ENCODE data around the gene ACOT12.
"Not testable (repeated sequence)": the region's sequence is repeated elsewhere in the genome, so short reads cannot be mapped to it uniquely, and the experiment has no call there.

Gene ACOT12

DNA sequence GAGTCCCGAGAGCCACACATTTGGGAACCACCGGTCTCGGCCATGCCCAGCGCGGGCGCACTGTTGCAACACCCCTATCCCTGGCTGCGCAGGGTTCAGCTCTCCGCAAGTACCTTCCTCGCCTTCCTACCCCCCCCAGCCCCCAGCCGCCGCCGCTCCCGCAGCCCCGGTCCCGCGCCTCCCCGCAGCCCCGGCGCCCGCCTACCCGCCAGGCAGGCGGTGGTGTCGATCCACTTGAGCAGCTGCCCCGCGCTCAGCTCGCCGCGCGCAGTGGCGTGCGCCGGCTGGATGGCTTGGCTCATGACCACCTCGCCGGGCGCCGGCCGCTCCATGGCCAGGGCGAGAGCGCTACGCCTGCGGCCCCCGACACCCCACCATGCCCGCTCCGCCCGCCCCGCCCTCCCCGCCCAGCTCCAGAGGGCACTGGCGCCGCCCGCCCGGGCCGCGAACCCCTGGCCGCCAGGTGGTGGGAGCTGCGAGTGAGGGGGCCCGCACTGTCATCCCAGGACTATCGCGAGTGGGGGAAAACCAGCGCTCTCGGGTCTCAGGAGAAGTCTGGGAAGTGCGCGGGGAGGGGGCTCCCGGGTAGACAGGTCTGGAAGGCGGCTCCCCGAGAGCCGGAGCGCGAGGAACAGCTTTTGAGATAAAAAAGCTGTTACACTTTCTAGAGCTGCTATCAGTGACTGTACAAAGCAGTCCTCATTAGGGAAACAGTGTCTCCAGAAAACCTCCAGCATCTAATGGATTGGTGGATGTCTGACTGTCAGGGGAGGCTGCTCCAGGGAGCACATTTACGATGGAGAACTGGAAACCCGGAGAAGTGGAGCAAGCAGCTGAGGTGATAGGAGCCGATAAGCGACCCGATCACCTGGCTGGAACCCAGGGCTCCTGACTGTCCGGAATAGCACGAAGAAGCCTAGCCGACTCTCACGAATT, at the start of gene ACOT12:
TSS of gene ACOT12 (minus strand) at position 352 of the 936 bp plus-strand sequence. CDS start at position 332, 20 bp downstream.
- DNase-seq (ENCODE audit: low read depth), result no peak

DNA sequence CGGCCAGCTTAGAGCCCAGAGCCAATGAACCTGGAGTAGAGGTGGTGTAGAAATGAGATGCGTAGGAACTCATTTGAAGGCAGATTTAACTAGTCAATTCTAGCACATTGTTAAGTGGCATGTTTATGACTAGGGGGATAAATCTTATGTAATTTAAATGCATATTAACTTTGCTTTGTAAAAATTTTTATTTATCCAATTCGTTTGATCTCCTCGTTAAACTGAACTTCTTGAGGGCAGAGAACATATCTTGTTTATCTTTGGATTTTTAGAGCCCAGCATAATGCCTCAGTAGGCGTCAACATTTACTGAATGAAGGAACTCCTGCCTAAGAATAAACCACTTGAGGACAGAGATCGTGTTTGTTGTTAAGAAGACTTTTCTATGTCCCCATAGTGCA, 41.1 kb upstream of the ACOT12 start:
- DNase-seq (ENCODE audit: low read depth), result no peak

DNA sequence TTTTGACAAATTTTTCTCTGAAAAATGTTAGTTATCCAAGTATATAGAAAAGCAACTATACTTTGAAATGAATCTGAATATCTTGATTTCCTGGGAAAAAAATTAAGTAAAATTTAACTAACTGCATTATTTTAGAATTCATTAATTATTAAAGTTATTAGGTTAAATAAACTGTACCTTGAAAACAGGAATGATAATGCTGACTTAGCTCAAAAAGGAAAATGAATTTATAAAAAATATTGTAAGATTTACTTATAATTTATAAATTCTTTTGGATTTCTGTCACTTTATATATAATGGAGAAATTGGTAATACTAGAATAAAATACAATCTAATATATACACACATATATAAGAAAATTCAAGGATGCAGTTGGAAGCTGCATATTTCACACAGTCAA, 36.1 kb upstream of the ACOT12 start:
- DNase-seq (ENCODE audit: low read depth), result no peak

DNA sequence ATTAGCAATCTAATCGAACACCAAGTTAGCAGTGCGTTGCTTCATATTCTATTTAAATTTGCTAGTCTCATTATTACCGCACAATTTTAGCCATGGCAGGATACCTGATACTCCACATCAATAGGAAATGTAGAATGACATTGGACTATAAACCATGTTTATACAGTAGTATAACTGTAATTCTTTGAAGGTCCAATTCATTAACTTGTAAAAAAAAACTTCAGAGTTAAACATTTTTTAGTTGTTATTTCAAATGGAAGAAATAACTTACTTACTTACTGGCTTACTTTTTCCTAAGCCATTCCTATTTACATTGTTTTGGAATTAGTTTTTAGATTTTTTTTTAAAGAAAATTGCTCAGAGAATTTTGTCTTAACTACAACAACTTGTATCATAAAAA, 35.4 kb upstream of the ACOT12 start:
- no peak for DNase-seq (ENCODE audit: low read depth)

DNA sequence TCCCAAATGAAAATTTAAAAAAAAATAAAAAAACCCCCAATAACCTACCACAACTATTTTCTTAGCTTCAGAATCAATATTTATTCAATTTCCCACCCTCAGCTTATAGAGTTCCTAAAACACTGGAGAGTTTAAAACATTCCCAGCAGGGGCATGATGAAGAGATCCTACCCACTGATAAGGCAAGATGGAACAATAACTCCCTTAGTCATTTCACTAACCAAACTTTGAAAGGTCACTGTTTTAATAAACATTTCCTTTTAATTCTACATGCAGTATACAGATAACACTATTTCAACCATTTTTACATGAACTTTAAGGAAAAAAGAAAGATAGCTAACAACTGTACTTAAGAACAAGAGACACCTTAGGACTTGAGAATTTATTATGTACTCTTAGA, 34.9 kb upstream of the ACOT12 start:
- DNase-seq (ENCODE audit: low read depth), result no peak

DNA sequence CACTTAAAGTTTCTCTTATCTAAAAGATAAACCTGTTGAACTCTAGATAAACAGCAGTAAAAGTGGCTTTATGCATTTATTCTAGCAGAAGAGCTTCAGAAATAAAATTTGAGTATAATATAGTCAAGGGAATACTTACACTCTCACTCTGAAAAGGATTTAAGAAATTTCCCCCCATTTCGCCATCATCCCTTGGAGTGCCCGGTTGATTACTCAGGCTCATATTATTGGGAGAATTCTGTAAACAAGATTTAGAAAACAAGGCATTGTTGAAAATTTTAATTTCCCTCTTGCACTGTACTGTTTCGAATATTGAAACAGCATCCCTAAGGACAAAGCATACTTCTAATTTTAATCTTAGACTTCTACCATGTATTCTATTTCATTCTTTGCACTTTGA, 34.5 kb upstream of the ACOT12 start:
- no peak for DNase-seq (ENCODE audit: low read depth)

DNA sequence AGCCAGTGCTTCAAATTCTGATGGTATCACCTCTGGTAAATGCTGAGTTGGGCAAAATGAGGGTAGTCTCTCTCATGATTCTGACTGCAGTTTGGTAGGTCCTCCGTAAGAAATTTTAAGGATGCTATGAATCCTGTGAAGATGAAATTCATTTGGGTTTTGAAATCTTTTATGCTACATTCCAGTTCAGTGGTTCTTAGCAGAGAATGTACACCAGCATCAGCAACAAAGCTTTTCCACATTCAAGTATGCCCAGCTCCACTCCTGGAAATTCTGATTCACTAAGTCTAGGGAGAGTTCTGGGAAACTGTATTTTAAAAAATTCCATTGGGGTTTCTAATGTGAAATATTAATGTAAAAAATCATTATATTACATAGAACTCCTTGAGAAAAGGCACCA, 33.6 kb upstream of the ACOT12 start:
- DNase-seq (ENCODE audit: low read depth), result no peak

DNA sequence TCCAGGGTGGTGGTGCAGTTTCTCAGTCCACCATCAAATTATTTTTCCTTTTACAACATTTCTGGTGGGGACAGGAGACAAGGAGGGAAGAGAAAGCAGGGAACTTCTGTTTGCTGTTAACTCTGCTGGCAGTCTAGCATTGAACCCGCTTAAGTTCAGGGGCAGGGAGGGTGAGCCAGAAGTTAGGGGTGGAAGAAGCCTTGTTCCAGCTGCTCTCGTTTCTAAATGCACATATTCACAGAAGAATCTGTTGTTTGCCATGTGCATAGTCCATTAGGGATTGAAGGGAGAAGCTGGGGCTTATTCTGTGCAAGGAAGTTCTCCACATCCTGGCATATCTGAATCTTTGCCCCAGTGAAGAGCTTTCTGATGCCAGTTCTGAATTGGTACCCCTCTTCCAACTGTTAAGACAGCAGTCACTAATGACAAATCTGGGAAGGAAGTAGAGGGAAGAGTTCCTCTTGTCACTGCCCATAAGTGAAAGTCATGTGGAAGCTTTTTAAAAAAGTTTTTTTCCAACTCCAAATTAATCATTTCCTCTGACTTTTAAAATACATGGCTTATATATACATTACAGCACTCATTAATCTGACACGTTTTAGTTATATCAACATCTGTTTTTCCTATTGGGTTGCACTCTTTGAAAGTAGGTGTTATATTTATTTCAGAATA, 32.6 kb upstream of the ACOT12 start:
- no peak for DNase-seq (ENCODE audit: low read depth)

DNA sequence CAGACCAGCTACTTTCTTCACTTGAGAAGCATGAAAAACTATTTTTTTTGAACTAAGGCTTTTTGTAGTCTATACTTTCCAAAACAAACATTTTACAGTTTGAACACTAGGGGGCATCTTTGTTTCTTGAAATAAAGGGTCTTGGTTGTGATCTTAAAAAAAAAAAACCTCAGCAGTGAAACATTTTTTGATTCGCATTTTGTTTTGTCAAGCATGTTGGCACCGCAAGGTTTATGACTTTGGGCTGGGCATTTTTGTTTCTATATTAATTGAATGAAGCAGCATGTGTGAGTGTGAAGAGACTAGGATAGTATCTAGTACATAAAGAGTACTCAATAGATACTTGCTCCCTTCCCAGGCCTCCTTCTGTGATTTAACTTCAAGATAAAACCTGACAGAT, 31.6 kb upstream of the ACOT12 start:
- DNase-seq (ENCODE audit: low read depth), result no peak

DNA sequence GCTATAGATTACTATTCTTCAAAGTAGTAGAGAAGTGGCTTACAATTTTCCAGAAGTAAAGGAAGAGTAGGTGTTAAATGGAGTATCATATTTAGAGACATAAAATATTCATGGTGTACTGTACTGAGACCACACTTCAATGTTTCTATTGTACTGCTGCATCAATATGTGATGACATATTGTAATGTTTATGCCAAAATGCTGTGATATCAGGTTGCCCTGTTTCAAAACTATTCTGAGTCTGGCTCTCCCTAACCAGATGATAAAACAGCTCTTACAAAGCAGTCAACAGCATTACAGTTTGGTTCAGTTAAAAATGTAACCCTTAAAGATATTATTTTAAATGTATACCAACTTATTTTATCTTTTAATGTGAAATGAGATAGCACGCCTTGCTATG, 30.8 kb upstream of the ACOT12 start:
- DNase-seq (ENCODE audit: low read depth), result no peak

DNA sequence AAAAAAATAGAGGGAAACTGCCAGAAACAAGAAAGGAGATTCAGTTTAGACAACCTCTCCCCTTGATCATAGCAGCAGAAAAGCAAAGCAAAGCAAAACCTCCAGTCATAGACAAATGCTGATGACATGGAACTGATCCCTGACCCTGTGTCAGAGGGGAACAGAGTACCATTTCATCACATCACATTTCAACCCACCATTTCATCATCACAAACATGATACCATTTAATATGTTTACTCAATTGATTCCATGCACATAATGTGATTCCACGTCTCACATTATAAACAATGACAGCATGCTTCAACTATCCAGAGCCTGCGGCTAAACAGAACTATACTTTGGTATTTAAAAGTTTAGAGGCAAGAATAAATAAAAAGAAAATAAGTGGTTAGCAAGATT, 28.7 kb upstream of the ACOT12 start:
- DNase-seq (ENCODE audit: low read depth), result no peak

DNA sequence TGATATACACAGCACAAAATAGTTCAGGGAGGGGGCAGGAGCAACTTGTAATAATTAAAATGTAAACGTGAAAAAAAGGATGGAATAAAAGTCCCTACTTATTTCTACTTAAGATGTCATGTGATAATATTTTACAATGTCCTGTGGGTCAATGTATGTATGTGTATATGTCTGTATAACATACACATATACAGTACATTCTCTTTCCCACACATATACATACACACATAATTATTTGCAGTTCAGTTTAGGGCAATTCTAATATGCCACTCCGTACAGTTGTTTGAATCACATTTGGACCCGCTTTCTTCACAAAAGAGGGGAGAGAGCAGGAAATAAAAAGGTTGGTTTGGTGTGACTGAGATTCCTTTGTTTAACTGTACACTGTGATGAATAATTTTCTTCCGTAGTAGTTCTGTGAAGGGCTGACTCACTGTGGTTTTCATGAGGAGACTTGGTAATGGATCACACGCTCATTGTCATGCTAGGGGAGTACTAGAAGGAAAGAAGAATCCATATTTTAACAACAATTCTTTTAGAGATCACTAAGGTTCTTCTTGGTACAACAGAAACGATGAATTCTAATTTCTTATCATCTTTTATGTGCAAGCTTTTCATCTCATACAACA, 26.2 kb upstream of the ACOT12 start:
- DNase-seq (ENCODE audit: low read depth), result no peak

DNA sequence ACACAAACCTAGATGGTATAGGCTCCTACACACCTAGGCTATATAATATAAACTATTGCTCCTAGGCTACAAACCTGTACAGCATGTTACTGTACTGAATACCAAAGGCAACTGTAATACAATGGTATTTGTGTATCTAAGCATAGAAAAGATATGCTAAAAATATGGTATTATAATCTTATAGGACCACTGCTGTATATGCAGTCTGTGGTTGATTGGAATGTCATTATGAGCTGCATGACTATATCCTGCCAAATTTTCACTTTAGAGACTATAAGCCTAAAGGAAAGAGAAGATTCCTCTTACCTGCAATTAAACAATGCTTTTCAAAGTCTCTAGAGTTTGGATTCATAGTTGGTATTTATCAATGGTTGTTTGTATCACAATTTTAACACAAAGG, 24.7 kb upstream of the ACOT12 start:
- no peak for DNase-seq (ENCODE audit: low read depth)

DNA sequence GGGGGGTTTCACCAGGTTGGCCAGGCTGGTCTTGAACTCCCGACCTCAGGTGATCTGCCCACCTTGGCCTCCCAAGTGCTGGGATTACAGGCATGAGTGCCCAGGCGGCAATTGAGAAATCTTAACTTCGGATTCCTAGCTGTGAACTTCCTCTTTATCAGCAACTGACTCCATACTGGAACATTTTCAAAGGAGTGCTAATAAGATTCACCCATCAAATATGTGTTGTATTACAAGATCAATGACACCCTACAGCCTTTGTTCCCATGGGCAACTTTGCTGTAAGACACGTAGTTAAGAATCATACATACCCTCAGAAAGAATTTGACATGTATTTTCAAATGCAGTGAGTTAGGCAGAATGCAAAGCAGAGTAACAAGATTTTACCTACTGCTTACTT, 23.1 kb upstream of the ACOT12 start:
- no peak for DNase-seq (ENCODE audit: low read depth)

DNA sequence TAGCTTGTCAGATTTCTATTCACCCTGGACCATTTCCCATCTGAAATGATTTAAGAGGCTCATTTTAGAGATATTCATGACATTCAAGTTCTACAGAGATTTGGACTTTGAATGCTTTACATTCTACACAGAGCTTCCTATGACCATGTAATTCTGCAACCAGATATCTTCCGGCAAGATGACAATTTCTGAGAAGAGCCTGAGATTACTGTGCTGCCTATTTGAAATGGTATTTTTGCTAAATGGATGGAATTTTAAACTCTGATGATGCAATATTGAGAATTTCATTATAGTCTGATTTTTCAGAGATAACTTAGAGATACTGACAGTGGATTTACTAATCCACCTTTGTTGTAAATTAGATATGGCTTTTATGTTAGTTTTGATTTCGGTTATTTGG, 16.0 kb upstream of the ACOT12 start:
- no peak for DNase-seq (ENCODE audit: low read depth)

DNA sequence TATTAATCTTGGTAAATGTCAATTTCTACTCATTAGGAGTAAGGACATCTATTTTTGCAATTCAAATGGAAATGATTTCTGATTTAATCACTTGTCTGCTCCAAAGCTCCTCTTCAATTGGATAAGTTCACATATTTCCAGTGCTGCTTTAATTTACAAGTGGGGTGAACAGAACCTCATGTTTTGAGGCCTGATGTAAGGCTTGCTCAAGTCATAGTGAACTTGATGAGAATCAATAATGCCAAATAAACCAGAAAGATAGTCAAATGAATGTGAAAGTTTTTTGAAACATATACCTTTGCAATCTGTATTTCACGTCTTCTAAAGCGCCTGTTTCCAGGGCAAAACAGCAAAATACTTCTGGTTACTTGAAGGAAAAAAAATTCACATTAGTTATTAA, 15.4 kb upstream of the ACOT12 start:
- no peak for DNase-seq (ENCODE audit: low read depth)

DNA sequence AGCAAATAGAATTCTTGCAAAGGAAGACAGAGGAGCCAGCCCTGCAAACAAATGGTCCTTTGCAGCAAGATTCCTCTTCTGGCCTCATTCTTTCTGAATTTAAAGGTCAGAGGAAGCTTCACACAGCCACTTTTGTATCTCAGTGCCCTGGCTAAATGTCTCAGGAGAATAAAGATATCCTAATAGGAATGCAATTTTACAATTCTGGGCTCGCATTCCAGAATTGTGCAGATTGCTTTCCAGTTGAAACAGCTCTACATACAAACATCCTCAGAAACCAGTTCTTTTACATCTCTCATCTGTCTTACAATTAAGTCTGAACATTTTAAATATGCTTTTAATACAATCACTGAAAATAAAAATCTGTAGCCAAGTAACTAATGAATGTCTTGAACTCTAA, 14.6 kb upstream of the ACOT12 start:
- DNase-seq (ENCODE audit: low read depth), result no peak

DNA sequence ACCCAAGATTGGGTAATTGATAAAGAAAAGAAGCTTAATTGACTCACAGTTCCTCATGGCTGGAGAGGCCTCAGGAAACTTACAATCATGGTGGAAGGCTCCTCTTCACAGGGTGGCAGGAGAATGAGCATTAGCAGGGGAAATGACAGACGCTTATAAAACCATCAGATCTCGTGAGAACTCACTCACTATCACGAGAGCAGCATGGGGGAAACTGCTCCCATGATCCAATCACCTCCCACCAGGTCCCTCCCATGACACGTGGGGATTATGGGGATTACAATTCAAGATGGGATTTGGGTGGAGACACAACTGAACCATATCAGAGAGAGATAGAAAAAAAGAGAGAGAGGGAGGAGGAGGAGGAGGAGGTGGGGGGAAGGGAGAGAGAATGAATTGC, 13.9 kb upstream of the ACOT12 start:
- DNase-seq (ENCODE audit: low read depth), result not testable (repeated sequence)

DNA sequence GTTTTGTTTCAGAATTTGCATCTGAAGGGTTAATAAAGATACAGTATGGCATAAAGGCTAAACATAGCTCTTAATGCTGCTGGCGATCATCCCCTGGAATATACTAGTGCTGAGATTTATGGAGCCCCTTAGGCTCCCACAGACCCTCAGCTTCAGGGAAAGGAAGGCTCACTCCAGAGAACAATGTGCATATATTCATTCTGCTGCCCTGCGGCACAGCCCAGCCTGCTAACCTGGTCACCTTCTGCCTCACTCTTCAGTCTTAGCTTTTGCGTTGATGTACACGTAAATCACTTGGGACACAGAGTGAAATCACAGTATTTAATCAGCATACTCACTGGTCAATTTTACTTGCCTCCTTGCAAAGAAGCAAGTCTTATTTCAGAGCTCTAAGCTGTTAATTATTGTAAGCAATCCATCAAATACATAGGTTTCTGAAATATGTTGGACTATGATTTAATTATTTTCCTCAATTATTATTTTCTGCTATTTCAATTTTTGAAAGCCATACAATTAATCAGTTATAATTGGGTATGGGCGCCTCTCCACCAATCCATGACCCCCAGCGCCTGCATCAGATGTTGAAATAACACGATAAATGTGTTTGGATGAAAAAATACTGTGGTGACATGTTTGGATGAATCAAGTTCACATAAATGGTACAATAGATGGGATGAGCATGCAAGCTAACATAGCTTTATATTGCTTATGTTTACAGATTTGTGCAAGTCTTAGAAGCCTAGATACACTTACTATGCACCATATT, 11.4 kb upstream of the ACOT12 start:
- no peak for DNase-seq (ENCODE audit: low read depth)

DNA sequence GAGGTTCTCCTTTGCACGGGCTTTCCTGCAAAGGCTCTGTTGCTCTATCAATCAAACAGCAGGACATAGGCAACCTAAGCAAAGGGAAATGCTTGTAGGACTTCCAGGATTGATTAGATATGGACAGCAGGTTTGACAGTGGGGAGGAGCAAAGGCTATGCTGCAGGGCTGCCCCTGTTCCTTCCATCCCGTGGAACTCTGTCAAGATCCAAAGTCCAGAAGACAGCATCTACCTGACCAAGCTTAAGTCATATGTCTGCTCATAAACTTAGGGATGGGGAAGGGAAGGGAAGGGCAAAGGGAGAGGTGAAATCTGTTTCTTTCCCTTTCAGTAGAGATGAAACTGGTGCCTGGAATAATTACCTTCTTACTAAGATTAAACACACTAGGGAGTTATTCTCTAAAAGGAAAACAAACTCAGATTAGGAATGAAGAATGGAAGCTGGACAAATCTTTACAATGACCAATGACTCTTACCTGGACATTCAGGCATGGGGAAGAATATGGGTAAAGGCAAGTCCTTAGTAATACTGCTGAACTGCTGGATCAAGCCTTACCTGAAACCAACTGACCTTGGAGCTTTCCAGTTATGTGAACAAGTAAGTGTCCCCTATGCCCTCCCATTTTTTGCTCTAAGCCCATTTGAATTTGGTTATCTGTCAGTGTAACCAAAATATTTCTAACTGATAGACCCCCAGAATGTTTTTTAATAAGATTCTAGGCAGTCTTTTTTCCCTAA, 8.4 kb upstream of the ACOT12 start:
- DNase-seq (ENCODE audit: low read depth), result no peak

DNA sequence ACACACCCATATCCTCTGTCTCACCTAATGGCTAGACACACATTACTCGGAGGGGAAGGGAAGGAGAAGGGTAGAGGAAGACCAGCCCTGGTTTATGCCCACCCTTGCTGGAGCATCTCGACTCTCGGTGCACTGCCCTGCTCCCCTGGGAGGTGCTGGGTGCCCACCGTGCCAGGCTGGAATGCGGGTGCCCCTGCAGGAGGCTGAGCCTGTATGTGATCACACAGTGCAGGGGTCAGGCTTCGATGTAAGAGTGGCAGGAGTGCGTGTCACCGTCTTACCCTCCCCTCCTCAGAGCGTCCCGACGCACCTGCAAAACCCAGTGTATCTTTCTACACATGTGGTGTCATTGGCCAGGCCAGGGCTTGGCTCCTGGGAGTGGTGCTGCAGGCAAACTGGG, 7.3 kb upstream of the ACOT12 start:
- DNase-seq (ENCODE audit: low read depth), result no peak

DNA sequence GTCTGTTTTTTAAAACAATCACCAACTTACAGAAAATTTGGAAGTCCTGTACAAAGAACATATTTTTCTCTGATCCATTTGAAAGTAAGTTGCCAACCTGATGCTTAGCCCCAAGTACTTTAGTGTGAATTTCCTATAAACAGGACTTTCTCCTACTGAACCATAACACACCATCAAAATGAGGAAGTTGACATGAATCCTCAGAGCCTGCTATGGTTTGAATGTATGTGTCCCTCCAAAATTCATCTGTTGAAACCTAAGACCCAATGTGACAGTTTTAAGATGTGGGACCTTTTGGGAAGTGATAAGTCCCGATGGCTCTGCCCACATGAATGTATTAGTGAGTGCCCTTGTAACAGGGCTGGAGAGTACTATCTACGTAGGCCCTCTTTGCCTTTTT, 6.4 kb upstream of the ACOT12 start:
- no peak for DNase-seq (ENCODE audit: low read depth)

Data from stimulated activated CD8-positive, alpha-beta memory T cell treated with anti-CD3 and anti-CD28 coated beads, Interleukin-15, amount 100 ng/mL, for 24 hours (primary cell).